K562 (cell line): ENCODE data around the gene PCGF6. TPM values are rescaled to one million over a fixed set of nuclear protein-coding genes. Genes with fewer than 3 reads are reported as not detected.

Source experiments
- CAMTA2 ChIP-seq: fragments of 250-450 bp; sonication (Bioruptor Pico); conservative IDR thresholded peaks from 2 replicates; pipeline ENCODE4 v1.5.1; 2022
- CBX2 ChIP-seq: fragments of 200-600 bp; sonication (generic); IDR thresholded peaks from one replicate; pipeline ENCODE4 v1.6.1; 2012; ENCODE audit warnings: mild to moderate bottlenecking, low read length, inconsistent platforms; ENCODE audit not compliant: insufficient read depth, poor library complexity, severe bottlenecking
- CBX3 ChIP-seq, 2 experiments: IDR thresholded peaks; 1 replicate in 1 of 2; 2 replicates in 1 of 2; pipeline ENCODE4 v1.6.1; 2012; ENCODE audit warnings: inconsistent platforms in 2 of 2, low read length in 2 of 2, borderline replicate concordance in 1 of 2, control low read depth in 1 of 2
- ELF1 ChIP-seq: fragments of 200-800 bp; sonication (Bioruptor generic); IDR thresholded peaks from 2 replicates; pipeline ENCODE4 v1.6.1; 2016; ENCODE audit warnings: missing genetic modification characterization, missing compliant biosample characterization
- EWSR1 ChIP-seq: fragments of 450-650 bp; IDR thresholded peaks from 2 replicates; pipeline ENCODE4 v1.6.1; 2018; ENCODE audit warnings: borderline replicate concordance, mild to moderate bottlenecking, low read depth, moderate library complexity; ENCODE audit not compliant: partially characterized antibody
- FOXJ2 ChIP-seq: fragments of 200-800 bp; sonication (Bioruptor generic); IDR thresholded peaks from 2 replicates; pipeline ENCODE4 v1.6.1; 2016; ENCODE audit warnings: missing genetic modification characterization, missing compliant biosample characterization
- GATA2 ChIP-seq: sonication (generic); formaldehyde crosslinking; IDR thresholded peaks from 2 replicates; pipeline ENCODE4 v1.4.0; 2020; ENCODE audit warnings: mild to moderate bottlenecking, missing genetic modification reagents
- GTF2F1 ChIP-seq: IDR thresholded peaks from 2 replicates; pipeline ENCODE4 v1.6.1; 2011; ENCODE audit warnings: low read depth, low read length, improper control_type of control experiment
- HCFC1 ChIP-seq: IDR thresholded peaks from 2 replicates; pipeline ENCODE4 v1.6.1; 2012; ENCODE audit warnings: low read depth, low read length, improper control_type of control experiment
- HOXB6 ChIP-seq: fragments of 250-450 bp; sonication (Bioruptor Pico); IDR thresholded peaks from 2 replicates; pipeline ENCODE4 v1.5.1; 2022; ENCODE audit warnings: mild to moderate bottlenecking, borderline replicate concordance
- MCM5 ChIP-seq: fragments of 450-650 bp; IDR thresholded peaks from 2 replicates; pipeline ENCODE4 v1.6.1; 2016; ENCODE audit warnings: low read depth
- MEF2A ChIP-seq: IDR thresholded peaks from 2 replicates; pipeline ENCODE4 v1.6.1; 2011; ENCODE audit warnings: low read depth, mild to moderate bottlenecking, low read length, moderate library complexity; ENCODE audit not compliant: control insufficient read depth
- NKRF ChIP-seq: fragments of 450-650 bp; IDR thresholded peaks from 2 replicates; pipeline ENCODE4 v1.6.1; 2016; ENCODE audit warnings: borderline replicate concordance
- PRPF4 ChIP-seq: fragments of 200-400 bp; formaldehyde crosslinking; IDR thresholded peaks from one replicate; pipeline ENCODE4 v1.6.1; 2017; ENCODE audit warnings: low read length, low read depth, mild to moderate bottlenecking; ENCODE audit not compliant: insufficient read depth, poor library complexity, severe bottlenecking
- RUNX1 ChIP-seq: sonication (generic); IDR thresholded peaks from 2 replicates; pipeline ENCODE4 v1.6.1; 2016; ENCODE audit warnings: antibody characterized with exemption, low read depth
- SIX5 ChIP-seq, 2 experiments: IDR thresholded peaks; 2 replicates each; pipeline ENCODE4 v1.6.1; 2011; ENCODE audit warnings: low read length in 2 of 2, borderline replicate concordance in 1 of 2, low read depth in 1 of 2, mild to moderate bottlenecking in 1 of 2, moderate library complexity in 1 of 2; ENCODE audit not compliant: insufficient read depth in 1 of 2
- SNAPC5 ChIP-seq: fragments of 250-450 bp; sonication (Bioruptor Pico); IDR thresholded peaks from 2 replicates; pipeline ENCODE4 v1.8.0; 2021; ENCODE audit warnings: moderate library complexity, mild to moderate bottlenecking, inconsistent platforms
- STAT5B ChIP-seq: fragments of 250-450 bp; sonication (Bioruptor Pico); IDR thresholded peaks from 2 replicates; pipeline ENCODE4 v1.8.0; 2021; ENCODE audit warnings: mild to moderate bottlenecking, inconsistent platforms
- TAF7 ChIP-seq: fragments of 450-650 bp; IDR thresholded peaks from 2 replicates; pipeline ENCODE4 v1.6.1; 2016; ENCODE audit warnings: missing genetic modification characterization, missing compliant biosample characterization
- TEAD1 ChIP-seq, 2 experiments: fragments of 450-650 bp in 1 of 2; sonication (generic) in 1 of 2; formaldehyde crosslinking; IDR thresholded peaks; 2 replicates each; pipeline versions ENCODE4 v1.4.0 to v1.8.0; 2020 to 2022; ENCODE audit warnings: mild to moderate bottlenecking in 2 of 2, missing genetic modification reagents in 1 of 2
- U2AF1 ChIP-seq: fragments of 200-400 bp; formaldehyde crosslinking; optimal IDR thresholded peaks from 2 replicates; pipeline ENCODE3; 2017; ENCODE audit warnings: mild to moderate bottlenecking, low read depth, low read length, moderate library complexity
- USF2 ChIP-seq: sonication (generic); formaldehyde crosslinking; IDR thresholded peaks from 2 replicates; pipeline ENCODE4 v1.5.0; 2020; ENCODE audit warnings: missing genetic modification reagents
- ZNF133 ChIP-seq: fragments of 250-450 bp; sonication (Bioruptor Pico); IDR thresholded peaks from 2 replicates; pipeline ENCODE4 v1.4.0; 2020; ENCODE audit warnings: mild to moderate bottlenecking
- ZNF175 ChIP-seq: fragments of 200-800 bp; sonication (Bioruptor generic); IDR thresholded peaks from 2 replicates; pipeline ENCODE4 v1.6.1; 2016; ENCODE audit warnings: low read depth, mild to moderate bottlenecking, missing genetic modification characterization, missing compliant biosample characterization
- ZNF239 ChIP-seq: fragments of 250-450 bp; sonication (Bioruptor Pico); IDR thresholded peaks from 2 replicates; pipeline ENCODE4 v1.4.0; 2020; ENCODE audit warnings: mild to moderate bottlenecking
- ZNF444 ChIP-seq: fragments of 250-450 bp; sonication (Bioruptor Pico); IDR thresholded peaks from 2 replicates; pipeline ENCODE4 v1.4.0; 2020; ENCODE audit warnings: mild to moderate bottlenecking, moderate library complexity
- ZNF589 ChIP-seq: fragments of 200-800 bp; sonication (Bioruptor generic); IDR thresholded peaks from 2 replicates; pipeline ENCODE4 v1.6.1; 2016; ENCODE audit warnings: low read depth, missing genetic modification characterization, missing compliant biosample characterization
- ZNF717 ChIP-seq: fragments of 250-450 bp; sonication (Bioruptor Pico); IDR thresholded peaks from 2 replicates; pipeline ENCODE4 v1.5.0; 2021
- polyA plus RNA-seq, 8 experiments: library from polyadenylated mRNA; depleted of rRNA in 4 of 8; stranded (reverse) in 5 of 8; unstranded in 3 of 8; fragments of >200 nt; fragmentation: Nextera tagmentation in 2 of 8; fragmentation: Illumina TruSeq in 1 of 8; extraction: Ambion mirVana in 2 of 8; extraction: Trizol in 1 of 8; gene quantifications; 2 replicates each; pipeline versions ENCODE4 v1.2.1 to v1.2.3, GENCODE V29; 2011 to 2014; ENCODE audit warnings: inconsistent platforms in 1 of 8, missing spikeins in 1 of 8
- total RNA-seq, 7 experiments: library from RNA; depleted of rRNA in 6 of 7; stranded (reverse); fragments of >200 nt in 6 of 7; fragmentation: Illumina TruSeq in 2 of 7; extraction: Trizol in 2 of 7; gene quantifications; 2 replicates each; pipeline versions ENCODE4 v1.2.1 to v1.2.3, GENCODE V29; 2011 to 2021; ENCODE audit warnings: low replicate concordance in 1 of 7

The PCGF6 gene
- total and polyA plus RNA-seq, 9 of the 15 experiments (the other 6 are each of a cell fraction or from before 2014, with no cell fraction given) = 8.4 to 24.6 (median 20.6) TPM

- no peak for TF ChIP-seq FOXJ2
- TF ChIP-seq ELF1 (tag) = peak; percentile 78
- TF ChIP-seq NKRF = no peak
- no peak for TF ChIP-seq ZNF239
- peak; percentile 99 for TF ChIP-seq TAF7 (tag)
- TF ChIP-seq HCFC1 = peak; percentile 57
- TF ChIP-seq SNAPC5 (CRISPR knock-in tag) = no peak
- TF ChIP-seq CBX3 (IDR thresholded peaks at IDR 0.05; ENCODE audit: borderline replicate concordance in 1 of 2, low read length in 2 of 2) = no peak
- TF ChIP-seq CBX2 = no peak
- no peak for TF ChIP-seq USF2 (CRISPR knock-in tag)
- no peak for TF ChIP-seq ZNF175 (CRISPR knock-in tag)
- no peak for TF ChIP-seq ZNF444 (CRISPR knock-in tag)
- TF ChIP-seq ZNF133 = no peak
- TF ChIP-seq TEAD1 (CRISPR knock-in tag; IDR thresholded peaks at IDR 0.05) = no peak
- no peak for TF ChIP-seq MCM5
- TF ChIP-seq HOXB6 (CRISPR knock-in tag) = no peak
- no peak for TF ChIP-seq PRPF4
- TF ChIP-seq GTF2F1 = no peak
- no peak for TF ChIP-seq ZNF589
- no peak for TF ChIP-seq MEF2A
- no peak for TF ChIP-seq RUNX1
- no peak for TF ChIP-seq STAT5B (CRISPR knock-in tag)
- TF ChIP-seq CAMTA2 (CRISPR knock-in tag) = 0 out of 2 replicates have a peak, but pooled peaks have one; percentile 58
- TF ChIP-seq U2AF1 = peak; percentile 26
- TF ChIP-seq SIX5 (IDR thresholded peaks at IDR 0.05; ENCODE audit: borderline replicate concordance in 1 of 2, insufficient read depth in 1 of 2, low read depth in 1 of 2, low read length in 2 of 2) = no peak
- TF ChIP-seq EWSR1 = no peak
- no peak for TF ChIP-seq ZNF717 (CRISPR knock-in tag)
- no peak for TF ChIP-seq GATA2
Measured at GRCh38 chr10:103367782-103368518, 17.0 kb upstream of the PCGF6 start, which contains the start of gene TAF5 (continued).
